Adrenal gland (tissue), 5 donors: ENCODE measurements around the gene RAB14.

Experiments
- CTCF ChIP-seq, 6 experiments: fragments of 450-650 bp in 4 of 6; fragments of 200-600 bp in 2 of 6; sonication (generic) in 1 of 6; IDR thresholded peaks; 1 replicate in 5 of 6; 2 replicates in 1 of 6; pipeline versions ENCODE4 v1.5.1 to v1.8.0; 2016 to 2021; ENCODE audit warnings: antibody characterized with exemption in 6 of 6, mild to moderate bottlenecking in 2 of 6, moderate library complexity in 1 of 6
- POLR2A ChIP-seq, 2 donors: fragments of 450-650 bp; IDR thresholded peaks; one replicate each; pipeline ENCODE4 v1.6.1; 2017; ENCODE audit warnings: antibody characterized with exemption in 2 of 2, mild to moderate bottlenecking in 2 of 2, moderate library complexity in 1 of 2
- donor health status: DM: no; HTN: no; CAD: no.

GRCh38 chr9:121204121-121204520 is 2.5 kb upstream of the RAB14 start:
- TF ChIP-seq CTCF (IDR thresholded peaks at IDR 0.05) (no peak), POLR2A (IDR thresholded peaks at IDR 0.05) (no peak)
